Measurements from ENCODE around the gene TSPAN18. TPM values are rescaled to one million over a fixed set of nuclear protein-coding genes. Genes with fewer than 3 reads are reported as not detected.

Gene TSPAN18
- total RNA-seq, 1 donor from 2014 or later, result 25.7 TPM

GRCh38 chr11:44819346-44819745 is 92.6 kb downstream of the TSPAN18 start:
- Mint-ChIP-seq H3K27me3 (no peaks in the 10 kb centered on the region), H3K9me3 (ENCODE audit: low read depth) (no peaks in the 10 kb centered on the region), H3K36me3 (ENCODE audit: insufficient read depth) (peaks cover 3% of the 10 kb centered on the region), H3K4me3 (ENCODE audit: low read depth) (no peak overlapping the region), H3K4me1 (ENCODE audit: low read depth) (peaks cover 27% of the 10 kb centered on the region), H3K27ac (no peak overlapping the region)
- no peak for DNase-seq (ENCODE audit: low spot score, unreplicated experiment)
- TF ChIP-seq CTCF (IDR thresholded peaks at IDR 0.05; ENCODE audit: unreplicated experiment), result no peak

GRCh38 chr11:44822369-44822768 is 95.6 kb downstream of the TSPAN18 start:
- Mint-ChIP-seq H3K4me3 (ENCODE audit: low read depth) (no peak overlapping the region), H3K9me3 (ENCODE audit: low read depth) (no peaks in the 10 kb centered on the region), H3K36me3 (ENCODE audit: insufficient read depth) (peaks cover 1% of the 10 kb centered on the region), H3K4me1 (ENCODE audit: low read depth) (peaks cover 22% of the 10 kb centered on the region), H3K27me3 (no peaks in the 10 kb centered on the region), H3K27ac (no peak overlapping the region)
- no peak for DNase-seq (ENCODE audit: low spot score, unreplicated experiment)
- no peak for TF ChIP-seq CTCF (IDR thresholded peaks at IDR 0.05; ENCODE audit: unreplicated experiment)

- H3K4me1 Mint-ChIP-seq (ENCODE audit: low read depth), result peaks cover 22% of the 10 kb centered on the region
- H3K9me3 Mint-ChIP-seq (ENCODE audit: low read depth), result no peaks in the 10 kb centered on the region
- no peaks in the 10 kb centered on the region for H3K27me3 Mint-ChIP-seq
- no peak for DNase-seq (ENCODE audit: low spot score, unreplicated experiment)
- no peak overlapping the region for H3K4me3 Mint-ChIP-seq (ENCODE audit: low read depth)
- H3K27ac Mint-ChIP-seq, result no peak overlapping the region
- TF ChIP-seq CTCF (IDR thresholded peaks at IDR 0.05; ENCODE audit: unreplicated experiment), result peak; percentile 25
- H3K36me3 Mint-ChIP-seq (ENCODE audit: insufficient read depth), result peaks cover 1% of the 10 kb centered on the region
Measured at GRCh38 chr11:44823006-44823405, 96.2 kb downstream of the TSPAN18 start.

GRCh38 chr11:44823868-44824267 is 97.1 kb downstream of the TSPAN18 start:
- peaks cover 22% of the 10 kb centered on the region for H3K4me1 Mint-ChIP-seq (ENCODE audit: low read depth)
- no peaks in the 10 kb centered on the region for H3K9me3 Mint-ChIP-seq (ENCODE audit: low read depth)
- H3K27me3 Mint-ChIP-seq, result no peaks in the 10 kb centered on the region
- no peak overlapping the region for H3K4me3 Mint-ChIP-seq (ENCODE audit: low read depth)
- peaks cover 2% of the 10 kb centered on the region for H3K36me3 Mint-ChIP-seq (ENCODE audit: insufficient read depth)
- no peak for TF ChIP-seq CTCF (IDR thresholded peaks at IDR 0.05; ENCODE audit: unreplicated experiment)
- DNase-seq (ENCODE audit: low spot score, unreplicated experiment), result no peak
- peak overlapping the region; percentile 73 for H3K27ac Mint-ChIP-seq

GRCh38 chr11:44824300-44824704 is 97.5 kb downstream of the TSPAN18 start:
- H3K27ac Mint-ChIP-seq, result peak overlapping the region; percentile 73
- no peaks in the 10 kb centered on the region for H3K27me3 Mint-ChIP-seq
- H3K9me3 Mint-ChIP-seq (ENCODE audit: low read depth), result no peaks in the 10 kb centered on the region
- no peak for DNase-seq (ENCODE audit: low spot score, unreplicated experiment)
- H3K4me1 Mint-ChIP-seq (ENCODE audit: low read depth), result peaks cover 20% of the 10 kb centered on the region
- peaks cover 2% of the 10 kb centered on the region for H3K36me3 Mint-ChIP-seq (ENCODE audit: insufficient read depth)
- TF ChIP-seq CTCF (IDR thresholded peaks at IDR 0.05; ENCODE audit: unreplicated experiment), result no peak
- H3K4me3 Mint-ChIP-seq (ENCODE audit: low read depth), result peak overlapping the region; percentile 41
